Activated gamma-delta T cell treated with anti-CD3 and anti-CD28 coated beads, Interleukin-2, amount 50 U/mL, for 16 hours (primary cell): ENCODE results near the gene PIH1D1.

Experiments
- DNase-seq: peaks from one replicate; pipeline ENCODE4 v3.0.0-alpha.2; 2020; ENCODE audit warnings: low read depth

PIH1D1 gene

GRCh38 chr19:49451430-49452181 is at the start of gene PIH1D1:
TSS of gene PIH1D1 (minus strand) at chr19:49451814. CDS start at chr19:49451574, 240 bp downstream.
- DNase-seq: peak; percentile 92

GRCh38 chr19:49499030-49499670 is 47.5 kb upstream of the PIH1D1 start:
- no peak for DNase-seq

- DNase-seq: no peak
Measured at GRCh38 chr19:49498475-49498874, 46.9 kb upstream of the PIH1D1 start.

GRCh38 chr19:49497789-49498103 is 46.1 kb upstream of the PIH1D1 start:
- DNase-seq: no peak

- DNase-seq: peak; percentile 41
Measured at GRCh38 chr19:49497047-49497788, 45.6 kb upstream of the PIH1D1 start.

- no peak for DNase-seq
Measured at GRCh38 chr19:49496574-49497008, 45.0 kb upstream of the PIH1D1 start.

GRCh38 chr19:49492573-49493405 is 41.2 kb upstream of the PIH1D1 start:
- DNase-seq: no peak

GRCh38 chr19:49491804-49492572 is 40.4 kb upstream of the PIH1D1 start:
- DNase-seq: no peak

- no peak for DNase-seq
Measured at GRCh38 chr19:49491030-49491803, 39.6 kb upstream of the PIH1D1 start.

- DNase-seq: no peak
Measured at GRCh38 chr19:49490287-49491029, 38.8 kb upstream of the PIH1D1 start.

- DNase-seq: no peak
Measured at GRCh38 chr19:49489601-49490167, 38.1 kb upstream of the PIH1D1 start.

GRCh38 chr19:49488863-49489537 is 37.4 kb upstream of the PIH1D1 start:
- DNase-seq: no peak

GRCh38 chr19:49488046-49488862 is 36.6 kb upstream of the PIH1D1 start:
- no peak for DNase-seq

GRCh38 chr19:49487277-49488045 is 35.8 kb upstream of the PIH1D1 start, which contains the start of gene RPL13A:
TSS of gene RPL13A (plus strand) at chr19:49487608. CDS start at chr19:49487630, 22 bp downstream.
- peak; percentile 99 for DNase-seq

- DNase-seq: no peak
Measured at GRCh38 chr19:49486710-49487276, 35.2 kb upstream of the PIH1D1 start.

- DNase-seq: no peak
Measured at GRCh38 chr19:49486232-49486631, 34.6 kb upstream of the PIH1D1 start.
